WTC11 (cell line): Measurements from ENCODE around the gene SLC34A1. TPM values are rescaled to one million over a fixed set of nuclear protein-coding genes. Genes with fewer than 3 reads are reported as not detected.

Experiments
- ATAC-seq: fragments of 200-7000 bp; cut with Tn5 transposase; 2 replicates; pipeline ENCODE4 v1.10.0; 2021; ENCODE audit warnings: mild to moderate bottlenecking, moderate library complexity
- CTCF ChIA-PET: fragments of 300-600 bp; sonication (Branson Sonifier 250); formaldehyde crosslinking; loops from one replicate; lab custom pipeline; 2021; ENCODE audit warnings: antibody characterized with exemption; lab: Charles Lee
- POLR2A ChIA-PET: fragments of 350-600 bp; sonication (Branson Sonifier 250); formaldehyde crosslinking; loops from one replicate; lab custom pipeline; 2021; ENCODE audit warnings: antibody characterized with exemption; lab: Charles Lee
- DNase-seq: peaks from one replicate; pipeline ENCODE4 v3.0.0; 2021; ENCODE audit warnings: low spot score
- H3K27ac Mint-ChIP-seq: 2 replicates; pipeline ENCODE4 v1.8.0; 2021; ENCODE audit warnings: mixed read lengths
- H3K27me3 Mint-ChIP-seq: 2 replicates; pipeline ENCODE4 v1.8.0; 2021; ENCODE audit warnings: low read depth, mild to moderate bottlenecking, moderate library complexity, mixed read lengths
- H3K36me3 Mint-ChIP-seq: 2 replicates; pipeline ENCODE4 v1.8.0; 2021; ENCODE audit warnings: mixed read lengths
- H3K4me1 Mint-ChIP-seq: 2 replicates; pipeline ENCODE4 v1.8.0; 2022; ENCODE audit warnings: mixed read lengths
- H3K4me3 Mint-ChIP-seq: 2 replicates; pipeline ENCODE4 v1.8.0; 2021; ENCODE audit warnings: mild to moderate bottlenecking, moderate library complexity, mixed read lengths
- H3K9me3 Mint-ChIP-seq: 2 replicates; pipeline ENCODE4 v1.8.0; 2021; ENCODE audit warnings: mixed read lengths
- CREB1 ChIP-seq: sonication (generic); formaldehyde crosslinking; IDR thresholded peaks from 2 replicates; pipeline ENCODE4 v1.8.0; 2023; ENCODE audit warnings: mild to moderate bottlenecking, missing genetic modification reagents
- ELF4 ChIP-seq: sonication (generic); formaldehyde crosslinking; IDR thresholded peaks from 2 replicates; pipeline ENCODE4 v1.8.1; 2022; ENCODE audit warnings: low read depth, mild to moderate bottlenecking, moderate library complexity, missing genetic modification reagents
- FOXJ3 ChIP-seq: sonication (generic); formaldehyde crosslinking; IDR thresholded peaks from 2 replicates; pipeline ENCODE4 v1.9.0; 2021; ENCODE audit warnings: missing genetic modification reagents, mild to moderate bottlenecking, borderline replicate concordance
- GABPB1 ChIP-seq: sonication (generic); formaldehyde crosslinking; IDR thresholded peaks from 2 replicates; pipeline ENCODE4 v1.8.1; 2023; ENCODE audit warnings: mild to moderate bottlenecking, missing genetic modification reagents
- IRF2 ChIP-seq: sonication (generic); formaldehyde crosslinking; IDR thresholded peaks from 2 replicates; pipeline ENCODE4 v1.8.0; 2022; ENCODE audit warnings: low read depth, missing genetic modification reagents, borderline replicate concordance
- JAZF1 ChIP-seq: fragments of 250-450 bp; sonication (Bioruptor Pico); IDR thresholded peaks from 2 replicates; pipeline ENCODE4 v1.9.0; 2021; ENCODE audit warnings: moderate library complexity, mild to moderate bottlenecking, inconsistent platforms
- MXD4 ChIP-seq: fragments of 250-450 bp; sonication (Bioruptor Pico); IDR thresholded peaks from 2 replicates; pipeline ENCODE4 v1.8.0; 2021; ENCODE audit warnings: mild to moderate bottlenecking, moderate library complexity, borderline replicate concordance
- NFATC4 ChIP-seq: fragments of 250-450 bp; sonication (Bioruptor Pico); IDR thresholded peaks from 2 replicates; pipeline ENCODE4 v1.9.0; 2021; ENCODE audit warnings: mild to moderate bottlenecking
- NFE2L1 ChIP-seq: sonication (generic); formaldehyde crosslinking; IDR thresholded peaks from 2 replicates; pipeline ENCODE4 v1.8.1; 2023; ENCODE audit warnings: missing genetic modification reagents
- OVOL2 ChIP-seq: fragments of 250-450 bp; sonication (Bioruptor Pico); IDR thresholded peaks from 2 replicates; pipeline ENCODE4 v1.9.0; 2021; ENCODE audit warnings: mild to moderate bottlenecking, borderline replicate concordance
- PRRX2 ChIP-seq: fragments of 250-450 bp; sonication (Bioruptor Pico); IDR thresholded peaks from 2 replicates; pipeline ENCODE4 v1.8.0; 2021; ENCODE audit warnings: mild to moderate bottlenecking
- RELA ChIP-seq: sonication (generic); formaldehyde crosslinking; IDR thresholded peaks from 2 replicates; pipeline ENCODE4 v1.8.1; 2022; ENCODE audit warnings: missing genetic modification reagents, mild to moderate bottlenecking, borderline replicate concordance
- SMAD3 ChIP-seq: sonication (generic); formaldehyde crosslinking; IDR thresholded peaks from 2 replicates; pipeline ENCODE4 v1.8.0; 2022; ENCODE audit warnings: missing genetic modification reagents, mild to moderate bottlenecking, borderline replicate concordance
- TEAD4 ChIP-seq: sonication (generic); formaldehyde crosslinking; IDR thresholded peaks from 2 replicates; pipeline ENCODE4 v1.8.0; 2022; ENCODE audit warnings: mild to moderate bottlenecking, missing genetic modification reagents
- TP53 ChIP-seq: sonication (generic); formaldehyde crosslinking; IDR thresholded peaks from 2 replicates; pipeline ENCODE4 v1.8.1; 2023; ENCODE audit warnings: mild to moderate bottlenecking, missing genetic modification reagents
- ZNF423 ChIP-seq: fragments of 250-450 bp; sonication (Bioruptor Pico); IDR thresholded peaks from 2 replicates; pipeline ENCODE4 v2.1.2; 2022; ENCODE audit warnings: mild to moderate bottlenecking, moderate library complexity
- total RNA-seq: library from RNA; stranded (reverse); gene quantifications from 3 replicates; pipeline ENCODE4 v1.2.3, GENCODE V29; 2021
- TF ChIP-seq, protein P1 (sequence below): sonication (generic); formaldehyde crosslinking; IDR thresholded peaks from 2 replicates; pipeline ENCODE4 v1.8.1; 2022; ENCODE audit warnings: low read depth, mild to moderate bottlenecking, moderate library complexity, missing genetic modification reagents, borderline replicate concordance
- TF ChIP-seq, protein P2 (sequence below): fragments of 250-450 bp; sonication (Bioruptor Pico); conservative IDR thresholded peaks from 2 replicates; pipeline ENCODE4 v1.9.0; 2021; ENCODE audit warnings: mild to moderate bottlenecking
- TF ChIP-seq, protein P3 (sequence below): fragments of 250-450 bp; sonication (Bioruptor Pico); IDR thresholded peaks from 2 replicates; pipeline ENCODE4 v1.9.0; 2021; ENCODE audit warnings: mild to moderate bottlenecking
- TF ChIP-seq, protein P4 (sequence below): sonication (generic); formaldehyde crosslinking; IDR thresholded peaks from 2 replicates; pipeline ENCODE4 v1.8.0; 2022; ENCODE audit warnings: mild to moderate bottlenecking, missing genetic modification reagents
- TF ChIP-seq, protein P5 (sequence below): fragments of 250-450 bp; sonication (Bioruptor Pico); IDR thresholded peaks from 2 replicates; pipeline ENCODE4 v1.9.0; 2021; ENCODE audit warnings: moderate library complexity, mild to moderate bottlenecking, inconsistent platforms, borderline replicate concordance

The SLC34A1 gene
- total RNA-seq, 1 experiment from 2014 or later, result not detected

DNA sequence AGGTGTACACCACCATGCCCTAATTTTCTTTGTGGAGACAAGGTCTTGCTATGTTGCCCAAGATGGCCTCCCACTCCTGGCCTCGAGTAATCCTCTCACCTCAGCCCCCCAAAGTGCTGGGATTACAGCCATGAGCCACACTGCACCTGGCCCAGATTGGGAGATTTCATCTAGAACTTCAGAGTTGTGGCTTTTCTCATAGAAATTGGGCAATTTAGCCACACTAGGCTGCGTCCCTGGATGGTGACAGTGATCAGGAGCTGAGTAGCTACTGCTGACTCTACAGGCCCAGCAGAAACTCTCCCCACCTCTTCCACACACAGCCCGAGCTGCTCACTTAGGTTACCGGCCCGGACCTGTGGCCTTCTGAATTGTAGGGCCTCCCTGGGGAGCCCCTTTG lies 8.5 kb downstream of the SLC34A1 start:
- ChIA-PET CTCF (interaction anchor here (1.0 to 9.6 kb wide), 6 partner anchors 10 to 62 kb away, joined by 3 to 216 read pairs (median 6); partner anchors contain the start of gene PFN3), POLR2A (interaction anchor here (1.5 kb wide), 1 partner anchor 10 kb away, joined by 6 read pairs; no protein-coding TSS in a partner anchor)
- Mint-ChIP-seq H3K27ac (no peak overlapping the region), H3K36me3 (no peaks in the 10 kb centered on the region), H3K9me3 (no peaks in the 10 kb centered on the region), H3K4me1 (peaks cover 42% of the 10 kb centered on the region), H3K27me3 (peaks cover 31% of the 10 kb centered on the region), H3K4me3 (no peak overlapping the region)
- DNase-seq, result no peak
- TF ChIP-seq SMAD3 (CRISPR knock-in tag) (no peak), CREB1 (CRISPR knock-in tag) (no peak), FOXJ3 (CRISPR knock-in tag) (no peak)
- ATAC-seq, result no peak

DNA sequence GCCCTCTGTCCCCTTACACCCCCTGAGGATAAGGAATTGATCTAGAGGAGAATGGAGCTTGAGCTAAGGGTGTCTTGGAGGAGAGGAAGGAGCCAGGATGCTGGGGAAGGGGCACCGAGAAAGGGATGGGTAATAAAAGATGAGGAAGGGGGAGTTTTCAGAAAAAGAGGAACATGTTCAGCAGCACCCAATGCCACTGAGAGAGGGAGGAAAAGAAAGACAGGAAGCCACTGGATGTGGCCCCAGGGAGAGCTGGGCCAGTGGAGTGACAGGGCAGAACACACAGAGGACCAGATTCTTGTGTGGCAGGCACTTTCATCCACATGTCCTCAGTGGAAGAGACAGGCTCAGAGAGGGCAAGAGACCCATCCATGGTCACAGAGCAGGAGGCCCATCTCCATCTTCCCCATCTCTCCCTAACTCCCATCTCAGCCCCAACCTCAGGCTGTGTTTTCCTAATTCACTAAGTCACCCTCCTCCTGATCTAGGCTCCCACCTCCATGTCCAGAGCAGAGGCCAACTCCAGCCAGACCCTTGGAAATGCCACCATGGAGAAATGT lies 9.1 kb downstream of the SLC34A1 start:
- peaks cover 41% of the 10 kb centered on the region for H3K4me1 Mint-ChIP-seq
- peaks cover 27% of the 10 kb centered on the region for H3K27me3 Mint-ChIP-seq
- no peak overlapping the region for H3K4me3 Mint-ChIP-seq
- CTCF ChIA-PET, result interaction anchor here (0.8 to 9.6 kb wide), 9 partner anchors 10 to 83 kb away, joined by 3 to 216 read pairs (median 4); partner anchors contain the start of gene PFN3
- H3K36me3 Mint-ChIP-seq, result no peaks in the 10 kb centered on the region
- POLR2A ChIA-PET, result interaction anchor here (1.5 kb wide), 1 partner anchor 9 kb away, joined by 6 read pairs; no protein-coding TSS in a partner anchor
- DNase-seq (no peak), ATAC-seq (no peak)
- TF ChIP-seq GABPB1 (no peak), CREB1 (CRISPR knock-in tag) (no peak), ELF4 (CRISPR knock-in tag) (no peak), PRRX2 (CRISPR knock-in tag) (no peak), OVOL2 (CRISPR knock-in tag) (no peak), FOXJ3 (CRISPR knock-in tag) (no peak), TP53 (no peak), ZNF423 (CRISPR knock-in tag) (no peak), TEAD4 (no peak), RELA (no peak), NFATC4 (CRISPR knock-in tag) (no peak), JAZF1 (no peak), NFE2L1 (CRISPR knock-in tag) (no peak), IRF2 (CRISPR knock-in tag) (no peak), MXD4 (CRISPR knock-in tag) (no peak)
- TF ChIP-seq, protein P1, sequence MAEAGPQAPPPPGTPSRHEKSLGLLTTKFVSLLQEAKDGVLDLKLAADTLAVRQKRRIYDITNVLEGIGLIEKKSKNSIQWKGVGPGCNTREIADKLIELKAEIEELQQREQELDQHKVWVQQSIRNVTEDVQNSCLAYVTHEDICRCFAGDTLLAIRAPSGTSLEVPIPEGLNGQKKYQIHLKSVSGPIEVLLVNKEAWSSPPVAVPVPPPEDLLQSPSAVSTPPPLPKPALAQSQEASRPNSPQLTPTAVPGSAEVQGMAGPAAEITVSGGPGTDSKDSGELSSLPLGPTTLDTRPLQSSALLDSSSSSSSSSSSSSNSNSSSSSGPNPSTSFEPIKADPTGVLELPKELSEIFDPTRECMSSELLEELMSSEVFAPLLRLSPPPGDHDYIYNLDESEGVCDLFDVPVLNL (CRISPR knock-in tag), result no peak
- TF ChIP-seq, protein P2, sequence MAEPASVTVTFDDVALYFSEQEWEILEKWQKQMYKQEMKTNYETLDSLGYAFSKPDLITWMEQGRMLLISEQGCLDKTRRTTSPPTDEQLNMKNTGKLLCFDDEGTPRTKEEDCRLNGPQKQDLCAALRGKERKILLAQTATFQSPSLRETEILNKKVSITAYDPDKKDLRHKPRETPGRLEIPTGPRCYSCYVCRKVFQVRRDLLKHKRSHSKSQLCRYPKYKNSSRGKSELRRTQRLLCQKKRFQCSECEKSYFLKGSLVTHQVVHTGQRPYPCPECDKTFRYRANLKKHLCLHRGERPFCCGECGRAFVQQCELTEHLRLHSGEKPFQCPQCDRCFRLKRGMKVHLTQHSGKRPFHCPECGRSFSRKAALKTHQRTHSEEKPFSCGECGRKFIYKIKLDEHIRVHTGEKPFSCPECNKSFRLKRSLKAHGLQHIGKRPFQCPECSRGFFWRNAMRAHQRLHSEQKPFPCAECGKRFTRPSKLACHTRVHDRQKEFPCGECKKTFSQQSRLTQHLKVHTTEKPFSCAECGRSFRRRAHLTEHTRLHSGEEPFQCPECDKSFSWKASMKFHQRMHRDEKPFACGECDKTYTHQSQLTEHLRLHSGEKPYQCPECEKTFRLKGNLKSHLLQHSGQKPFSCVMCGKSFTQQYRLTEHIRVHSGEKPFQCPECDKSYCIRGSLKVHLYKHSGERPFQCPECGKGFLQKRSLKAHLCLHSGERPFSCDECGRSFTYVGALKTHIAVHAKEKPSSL, result no peak
- TF ChIP-seq, protein P3, sequence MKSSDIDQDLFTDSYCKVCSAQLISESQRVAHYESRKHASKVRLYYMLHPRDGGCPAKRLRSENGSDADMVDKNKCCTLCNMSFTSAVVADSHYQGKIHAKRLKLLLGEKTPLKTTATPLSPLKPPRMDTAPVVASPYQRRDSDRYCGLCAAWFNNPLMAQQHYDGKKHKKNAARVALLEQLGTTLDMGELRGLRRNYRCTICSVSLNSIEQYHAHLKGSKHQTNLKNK (CRISPR knock-in tag), result no peak
- TF ChIP-seq, protein P4, sequence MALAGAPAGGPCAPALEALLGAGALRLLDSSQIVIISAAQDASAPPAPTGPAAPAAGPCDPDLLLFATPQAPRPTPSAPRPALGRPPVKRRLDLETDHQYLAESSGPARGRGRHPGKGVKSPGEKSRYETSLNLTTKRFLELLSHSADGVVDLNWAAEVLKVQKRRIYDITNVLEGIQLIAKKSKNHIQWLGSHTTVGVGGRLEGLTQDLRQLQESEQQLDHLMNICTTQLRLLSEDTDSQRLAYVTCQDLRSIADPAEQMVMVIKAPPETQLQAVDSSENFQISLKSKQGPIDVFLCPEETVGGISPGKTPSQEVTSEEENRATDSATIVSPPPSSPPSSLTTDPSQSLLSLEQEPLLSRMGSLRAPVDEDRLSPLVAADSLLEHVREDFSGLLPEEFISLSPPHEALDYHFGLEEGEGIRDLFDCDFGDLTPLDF, result no peak
- TF ChIP-seq, protein P5, sequence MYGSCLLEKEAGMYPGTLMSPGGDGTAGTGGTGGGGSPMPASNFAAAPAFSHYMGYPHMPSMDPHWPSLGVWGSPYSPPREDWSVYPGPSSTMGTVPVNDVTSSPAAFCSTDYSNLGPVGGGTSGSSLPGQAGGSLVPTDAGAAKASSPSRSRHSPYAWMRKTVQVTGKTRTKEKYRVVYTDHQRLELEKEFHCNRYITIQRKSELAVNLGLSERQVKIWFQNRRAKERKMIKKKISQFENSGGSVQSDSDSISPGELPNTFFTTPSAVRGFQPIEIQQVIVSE (CRISPR knock-in tag), result no peak
- H3K9me3 Mint-ChIP-seq, result no peaks in the 10 kb centered on the region
- H3K27ac Mint-ChIP-seq, result no peak overlapping the region
